HG03378 (cell line): Measurements from ENCODE around the gene GOLGA6A.
"Not testable (repeated sequence)": the region's sequence is repeated elsewhere in the genome, so short reads cannot be mapped to it uniquely, and the experiment has no call there.

Experiments
- ATAC-seq: cut with Tn5 transposase; IDR thresholded peaks from one replicate; pipeline ENCODE4 v1.9.1; 2021; ENCODE audit warnings: mild to moderate bottlenecking, moderate library complexity; ENCODE audit not compliant: unreplicated experiment

Gene GOLGA6A

DNA sequence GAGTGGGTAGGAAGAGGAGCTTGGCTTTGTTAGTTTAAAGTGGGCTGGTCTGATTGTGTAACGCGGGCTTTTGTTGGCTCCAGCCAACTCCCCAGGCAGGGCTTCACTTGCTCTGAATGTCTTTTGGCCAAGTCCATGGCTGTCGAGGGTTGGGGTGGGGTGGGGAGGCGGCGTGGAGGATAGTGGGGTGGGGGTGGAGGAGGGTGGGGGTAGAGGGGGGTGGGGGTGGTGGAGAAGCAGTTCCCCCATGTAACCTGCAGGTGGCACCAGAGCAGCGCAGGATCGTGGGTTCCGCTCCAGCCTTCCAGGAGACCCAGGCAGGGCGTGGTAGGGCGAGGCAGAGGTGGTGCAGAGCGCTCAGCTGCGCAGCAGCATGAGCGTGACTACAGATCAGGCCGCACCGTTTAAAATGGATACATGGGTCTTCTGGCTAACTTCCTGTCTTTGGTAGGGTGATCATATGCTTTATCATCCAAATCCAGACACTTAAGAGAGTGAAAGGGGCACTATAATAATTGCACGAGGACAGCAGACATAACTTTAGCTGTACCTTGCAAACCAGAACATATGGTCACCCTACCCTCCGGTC lies 28.3 kb downstream of the GOLGA6A start:
- no peak for ATAC-seq

DNA sequence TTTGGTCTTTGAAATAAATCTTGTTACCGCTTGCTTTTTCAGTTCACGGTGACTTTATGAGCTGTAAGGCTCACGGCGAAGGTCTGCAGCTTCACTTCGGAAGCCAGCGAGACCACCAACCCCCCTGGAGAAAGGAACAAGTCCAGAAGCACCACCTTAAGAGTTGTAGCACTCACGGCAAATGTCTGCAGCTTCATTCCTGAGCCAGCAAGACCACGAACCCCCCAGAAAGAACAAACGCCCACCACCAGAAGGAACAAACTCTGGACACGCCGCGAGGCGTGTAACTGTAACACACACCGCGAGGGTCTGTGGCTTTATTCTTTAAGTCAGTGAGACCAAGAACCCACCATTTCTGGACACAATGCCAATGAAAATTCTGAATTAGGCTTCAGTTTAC lies 28.8 kb downstream of the GOLGA6A start:
- no peak for ATAC-seq

DNA sequence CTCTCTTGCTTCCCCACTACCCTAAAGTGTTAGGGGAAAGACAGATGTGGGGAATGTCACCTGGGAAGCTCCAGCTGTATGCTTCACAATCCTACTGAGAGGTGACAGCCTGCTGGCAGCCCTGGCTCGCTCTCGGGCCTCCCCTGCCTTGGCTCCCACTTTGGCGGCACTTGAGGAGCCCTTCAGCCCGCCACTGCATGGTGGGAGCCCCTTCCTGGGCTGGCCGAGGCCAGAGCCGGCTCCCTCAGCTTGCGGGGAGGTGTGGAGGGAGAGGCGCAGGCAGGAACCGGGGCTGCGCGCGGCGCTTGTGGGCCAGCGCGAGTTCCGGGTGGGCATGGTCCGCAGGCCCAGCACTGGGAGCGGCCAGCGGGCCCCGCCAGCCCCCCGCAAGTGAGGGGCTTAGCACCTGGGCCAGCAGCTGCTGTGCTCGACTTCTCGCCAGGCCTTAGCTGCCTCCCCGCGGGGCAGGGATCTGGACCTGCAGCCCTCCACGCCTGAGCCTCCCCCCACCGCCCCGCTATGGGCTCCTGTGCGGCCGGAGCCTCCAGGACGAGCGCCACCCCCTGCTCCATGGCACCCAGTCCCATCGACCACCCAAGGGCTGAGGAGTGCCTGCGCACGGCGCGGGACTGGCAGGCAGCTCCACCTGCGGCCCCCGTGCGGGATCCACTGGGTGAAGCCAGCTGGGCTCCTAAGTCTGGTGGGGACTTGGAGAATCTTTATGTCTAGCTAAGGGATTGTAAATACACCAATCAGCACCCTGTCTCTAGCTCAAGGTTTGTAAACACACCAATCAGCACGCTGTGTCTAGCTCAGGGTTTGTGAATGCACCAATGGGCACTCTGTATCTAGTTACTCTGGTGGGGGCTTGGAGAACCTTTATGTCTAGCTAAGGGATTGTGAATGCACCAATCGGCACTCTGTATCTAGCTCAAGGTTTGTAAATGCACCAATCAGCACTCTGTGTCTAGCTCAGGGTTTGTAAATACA lies 29.8 kb downstream of the GOLGA6A start:
- ATAC-seq = not testable (repeated sequence)

GRCh38 chr15:74050556-74051234 lies 31.7 kb downstream of the GOLGA6A start:
- ATAC-seq = no peak

- ATAC-seq = no peak
Measured at GRCh38 chr15:74050127-74050526, 32.2 kb downstream of the GOLGA6A start.

- ATAC-seq = no peak
Measured at GRCh38 chr15:74046275-74046674, 36.1 kb downstream of the GOLGA6A start.

GRCh38 chr15:74045636-74046274 lies 36.6 kb downstream of the GOLGA6A start:
- ATAC-seq = no peak

- no peak for ATAC-seq
Measured at GRCh38 chr15:74045184-74045583, 37.2 kb downstream of the GOLGA6A start.

GRCh38 chr15:74044267-74045110 lies 37.9 kb downstream of the GOLGA6A start:
- no peak for ATAC-seq

DNA sequence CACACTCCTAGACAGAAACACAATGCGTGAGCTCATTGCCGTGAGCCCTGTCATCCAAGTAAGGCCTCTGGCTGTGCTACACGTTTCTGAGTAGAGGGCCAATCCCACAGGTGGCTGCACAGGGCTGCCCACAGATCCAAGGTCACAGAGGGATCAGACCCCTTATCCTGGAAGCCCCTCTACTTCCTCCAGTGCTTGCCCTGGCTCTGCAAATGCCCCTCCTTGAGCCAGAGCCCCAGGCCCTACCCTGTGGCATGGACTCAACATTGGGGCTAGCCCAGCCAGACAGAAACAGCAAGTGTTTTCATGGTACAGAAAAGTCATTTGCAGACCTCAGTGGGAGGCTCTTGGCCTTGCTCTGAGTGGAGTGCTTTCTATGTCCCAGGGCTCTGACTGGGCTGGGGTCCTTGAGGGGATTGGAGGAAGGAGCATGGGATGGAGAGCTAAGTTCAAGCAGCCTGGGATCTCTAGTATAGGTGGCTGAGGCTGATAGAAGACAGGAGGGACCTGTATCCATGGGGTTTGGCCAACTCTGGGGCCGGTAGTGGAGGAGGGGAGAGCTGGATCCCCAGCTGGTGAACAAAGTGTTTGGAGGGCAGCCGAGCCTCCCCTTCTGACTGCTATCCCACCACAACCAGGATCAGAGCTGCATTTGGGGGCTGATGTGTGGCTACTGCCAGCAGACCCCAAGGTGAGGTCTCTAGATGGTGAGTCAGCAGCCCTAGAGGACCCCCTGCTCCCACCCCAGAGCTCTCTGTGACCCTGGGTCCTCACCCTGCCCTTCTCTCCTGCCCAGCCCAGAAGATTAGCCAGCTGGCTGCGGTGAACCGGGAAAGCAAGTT lies 38.7 kb downstream of the GOLGA6A start:
- no peak for ATAC-seq

DNA sequence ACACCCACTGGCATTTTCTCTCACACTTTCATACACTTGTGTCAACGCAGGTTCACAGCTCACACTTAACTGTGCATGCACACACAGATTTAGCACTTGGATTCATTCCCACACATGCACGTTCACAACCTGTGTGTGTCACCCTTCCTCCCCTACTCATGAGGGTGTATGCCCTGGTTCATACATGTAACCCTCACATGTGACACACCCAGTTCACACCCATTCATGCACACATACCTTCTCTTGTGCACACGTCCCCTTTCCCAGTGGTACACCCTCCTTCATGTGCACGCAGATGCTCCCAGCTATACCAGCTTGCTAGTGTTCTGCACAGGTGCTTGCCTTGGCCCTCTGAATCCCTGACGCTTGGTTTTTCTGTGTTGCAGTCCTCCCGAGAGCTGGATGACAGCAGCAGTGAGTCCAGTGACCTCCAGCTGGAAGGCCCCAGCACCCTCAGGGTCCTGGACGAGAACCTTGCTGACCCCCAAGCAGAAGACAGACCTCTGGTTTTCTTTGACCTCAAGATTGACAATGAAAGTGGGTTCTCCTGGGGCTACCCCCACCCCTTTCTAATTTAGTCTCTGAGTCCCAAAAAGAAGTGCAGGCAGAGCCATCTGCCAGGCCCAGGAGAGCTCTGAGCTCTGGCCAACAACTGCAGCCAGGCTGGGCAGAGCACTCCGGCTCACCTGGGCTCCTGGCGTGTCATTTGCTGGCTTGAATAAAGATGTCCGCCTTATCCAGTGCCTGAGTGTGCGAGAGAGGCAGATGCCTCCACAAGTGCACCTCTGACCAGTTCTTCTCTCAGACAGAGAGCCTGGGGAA lies 39.5 kb downstream of the GOLGA6A start:
- no peak for ATAC-seq

DNA sequence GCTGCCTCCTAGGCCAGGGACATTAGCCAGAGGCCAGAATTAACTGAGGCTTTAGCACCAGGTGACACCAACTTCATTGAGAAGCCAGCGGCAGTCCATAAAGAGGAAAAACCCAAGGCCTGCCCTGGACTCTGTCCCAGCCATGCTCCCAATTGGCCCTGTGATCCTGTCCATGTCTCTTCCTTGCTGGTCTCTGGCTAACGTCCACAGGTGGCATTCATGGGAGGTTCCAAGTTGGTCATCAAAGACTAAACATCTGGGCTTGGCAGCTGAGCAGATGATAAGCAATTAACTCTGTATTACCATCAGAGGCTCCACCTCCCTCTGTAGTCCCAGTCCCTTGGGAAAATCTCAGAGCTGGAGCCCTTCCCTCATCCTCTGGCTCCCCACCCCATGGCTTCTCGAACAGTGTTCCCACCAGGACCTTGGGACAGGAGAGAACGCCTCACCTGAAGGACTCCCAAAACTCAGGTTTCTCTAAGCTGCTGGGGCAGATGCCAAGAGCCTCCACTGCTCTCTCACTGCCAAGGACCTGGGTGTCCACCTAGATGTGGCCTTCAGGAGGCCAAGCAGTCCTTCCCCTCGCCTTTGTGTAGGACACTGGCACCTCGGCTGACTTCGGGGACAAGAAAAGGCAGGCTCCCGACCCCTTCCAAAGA lies 40.4 kb downstream of the GOLGA6A start:
- no peak for ATAC-seq

GRCh38 chr15:74041311-74041756 lies 41.0 kb downstream of the GOLGA6A start:
- no peak for ATAC-seq

- no peak for ATAC-seq
Measured at GRCh38 chr15:74040109-74040850, 42.1 kb downstream of the GOLGA6A start.

- ATAC-seq = no peak
Measured at GRCh38 chr15:74039656-74040010, 42.7 kb downstream of the GOLGA6A start.

GRCh38 chr15:74038707-74039655 lies 43.4 kb downstream of the GOLGA6A start:
- no peak for ATAC-seq
